Chondrocyte (in vitro differentiated cells): ENCODE results near the gene HMHB1. TPM values are rescaled to one million over a fixed set of nuclear protein-coding genes. Genes with fewer than 3 reads are reported as not detected.

Experiments used
- DNase-seq: peaks from one replicate; pipeline ENCODE4 v3.0.0; 2021; ENCODE audit warnings: mixed read lengths, low spot score
- H3K27ac Mint-ChIP-seq: one replicate; pipeline ENCODE4 v1.8.0; 2021; ENCODE audit warnings: mild to moderate bottlenecking, moderate library complexity, mixed read lengths; ENCODE audit not compliant: unreplicated experiment
- H3K27me3 Mint-ChIP-seq: 2 replicates; pipeline ENCODE4 v1.8.0; 2021; ENCODE audit warnings: low read depth, mixed read lengths
- H3K36me3 Mint-ChIP-seq: 2 replicates; pipeline ENCODE4 v1.8.0; 2021; ENCODE audit warnings: low read depth, mixed read lengths
- H3K4me1 Mint-ChIP-seq: 2 replicates; pipeline ENCODE4 v1.8.0; 2021; ENCODE audit warnings: low read depth, mild to moderate bottlenecking, mixed read lengths
- H3K4me3 Mint-ChIP-seq: one replicate; pipeline ENCODE4 v1.8.0; 2021; ENCODE audit warnings: mild to moderate bottlenecking, moderate library complexity, mixed read lengths; ENCODE audit not compliant: unreplicated experiment
- H3K9me3 Mint-ChIP-seq: 2 replicates; pipeline ENCODE4 v1.8.0; 2021; ENCODE audit warnings: low read depth, mixed read lengths
- CTCF ChIP-seq: fragments of 200-600 bp; sonication (generic); IDR thresholded peaks from 2 replicates; pipeline ENCODE4 v1.5.0; 2021; ENCODE audit warnings: antibody characterized with exemption, mild to moderate bottlenecking, moderate library complexity
- total RNA-seq: library from RNA; stranded (reverse); gene quantifications from 3 replicates; pipeline ENCODE4 v1.2.1, GENCODE V29; 2021

The HMHB1 gene
- total RNA-seq, 1 donor from 2014 or later: not detected

- Mint-ChIP-seq H3K4me1 (no peaks in the 10 kb centered on the region), H3K27ac (no peak overlapping the region), H3K27me3 (no peaks in the 10 kb centered on the region), H3K9me3 (no peaks in the 10 kb centered on the region), H3K36me3 (no peaks in the 10 kb centered on the region), H3K4me3 (no peak overlapping the region)
- TF ChIP-seq CTCF: no peak
- DNase-seq: no peak
Measured at GRCh38 chr5:143865426-143866025, 53.6 kb downstream of the HMHB1 start.
